ENCODE measurements around the gene ENOX1.

Gene ENOX1

DNA sequence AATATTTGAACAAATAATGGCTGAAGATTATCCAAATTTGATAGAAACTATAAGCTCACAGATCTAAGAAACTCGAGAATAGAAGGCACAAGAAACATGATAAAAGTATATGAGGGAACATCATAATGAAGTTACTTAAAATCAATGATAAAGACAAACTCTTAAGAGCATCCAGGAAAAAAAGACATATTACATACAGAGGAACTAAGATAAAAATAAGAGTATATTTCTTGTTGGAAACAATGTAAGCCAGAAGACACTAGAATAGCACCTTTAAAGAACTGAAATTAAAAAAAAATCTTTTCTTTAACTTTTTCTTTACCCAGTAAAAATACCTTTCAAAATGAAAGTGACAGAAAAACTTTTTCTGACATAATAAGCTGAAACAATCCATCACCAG lies 407.0 kb downstream of the ENOX1 start:
- no peak overlapping the region for H3K9ac ChIP-seq (ENCODE audit: low read depth in 1 of 2, low read length in 2 of 2)
- no peak overlapping the region for H3K4me3 ChIP-seq (ENCODE audit: low read length in 2 of 2)
- no peaks in the 10 kb centered on the region for H3K4me1 ChIP-seq (ENCODE audit: control insufficient read depth in 2 of 2, insufficient read depth in 2 of 2, low read length in 2 of 2)
- H3K27me3 ChIP-seq (ENCODE audit: control insufficient read depth in 2 of 2, insufficient read depth in 2 of 2, low read length in 2 of 2), result no peaks in the 10 kb centered on the region
- no peak overlapping the region for H3K27ac ChIP-seq (ENCODE audit: low read depth in 2 of 2, low read length in 2 of 2)
- no peaks in the 10 kb centered on the region for H3K36me3 ChIP-seq (ENCODE audit: control insufficient read depth in 2 of 2, insufficient read depth in 2 of 2, low read length in 2 of 2)
- no peaks in the 10 kb centered on the region for H3K9me3 ChIP-seq (ENCODE audit: control insufficient read depth in 2 of 2, low read length in 2 of 2)

DNA sequence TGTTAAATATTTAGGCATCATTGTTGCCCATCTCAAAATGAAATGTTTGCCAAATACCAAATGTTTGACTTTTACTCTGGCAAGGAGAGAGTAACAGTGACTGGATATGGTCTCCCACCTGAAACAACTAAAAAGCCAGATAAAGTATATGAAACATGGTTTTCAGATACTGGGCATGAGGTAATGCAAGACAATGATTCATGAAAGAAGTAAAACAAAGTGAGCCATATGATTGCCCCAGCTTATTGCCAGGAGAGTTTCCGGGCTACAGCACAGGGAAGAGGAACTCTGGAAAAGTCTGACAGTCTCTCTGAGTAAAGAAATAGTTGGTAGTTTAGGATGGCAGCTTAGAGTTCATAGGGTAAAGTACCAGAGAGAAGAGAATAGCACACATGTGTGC lies 408.8 kb downstream of the ENOX1 start:
- no peak overlapping the region for H3K4me3 ChIP-seq (ENCODE audit: low read length in 2 of 2)
- H3K9ac ChIP-seq (ENCODE audit: low read depth in 1 of 2, low read length in 2 of 2), result no peak overlapping the region
- no peaks in the 10 kb centered on the region for H3K36me3 ChIP-seq (ENCODE audit: control insufficient read depth in 2 of 2, insufficient read depth in 2 of 2, low read length in 2 of 2)
- H3K9me3 ChIP-seq (ENCODE audit: control insufficient read depth in 2 of 2, low read length in 2 of 2), result no peaks in the 10 kb centered on the region
- H3K27me3 ChIP-seq (ENCODE audit: control insufficient read depth in 2 of 2, insufficient read depth in 2 of 2, low read length in 2 of 2), result no peaks in the 10 kb centered on the region
- no peaks in the 10 kb centered on the region for H3K4me1 ChIP-seq (ENCODE audit: control insufficient read depth in 2 of 2, insufficient read depth in 2 of 2, low read length in 2 of 2)
- H3K27ac ChIP-seq (ENCODE audit: low read depth in 2 of 2, low read length in 2 of 2), result no peak overlapping the region

DNA sequence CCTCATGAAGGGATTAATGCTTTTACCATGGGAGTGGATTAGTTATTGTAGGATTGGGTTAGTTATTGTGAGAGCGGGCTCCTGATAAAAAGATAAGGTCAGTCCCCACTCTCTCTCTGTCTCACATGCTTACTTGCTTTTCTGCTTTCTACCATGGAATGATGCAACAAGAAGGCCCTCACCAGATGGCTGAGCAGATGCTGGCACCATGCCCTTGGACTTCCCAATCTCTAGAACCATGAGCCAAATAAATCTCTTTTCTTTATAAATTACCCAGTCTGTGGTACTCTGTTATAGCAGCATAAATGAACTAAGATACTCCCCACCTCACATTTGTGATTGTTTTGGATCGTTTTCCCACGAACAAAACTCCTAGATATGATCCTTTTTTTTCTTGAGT lies 409.6 kb downstream of the ENOX1 start:
- Histone ChIP-seq H3K9ac (ENCODE audit: low read depth in 1 of 2, low read length in 2 of 2) (no peak overlapping the region), H3K4me3 (ENCODE audit: low read length in 2 of 2) (no peak overlapping the region), H3K27ac (ENCODE audit: low read depth in 2 of 2, low read length in 2 of 2) (no peak overlapping the region), H3K27me3 (ENCODE audit: control insufficient read depth in 2 of 2, insufficient read depth in 2 of 2, low read length in 2 of 2) (no peaks in the 10 kb centered on the region), H3K36me3 (ENCODE audit: control insufficient read depth in 2 of 2, insufficient read depth in 2 of 2, low read length in 2 of 2) (no peaks in the 10 kb centered on the region), H3K9me3 (ENCODE audit: control insufficient read depth in 2 of 2, low read length in 2 of 2) (no peaks in the 10 kb centered on the region), H3K4me1 (ENCODE audit: control insufficient read depth in 2 of 2, insufficient read depth in 2 of 2, low read length in 2 of 2) (no peaks in the 10 kb centered on the region)

DNA sequence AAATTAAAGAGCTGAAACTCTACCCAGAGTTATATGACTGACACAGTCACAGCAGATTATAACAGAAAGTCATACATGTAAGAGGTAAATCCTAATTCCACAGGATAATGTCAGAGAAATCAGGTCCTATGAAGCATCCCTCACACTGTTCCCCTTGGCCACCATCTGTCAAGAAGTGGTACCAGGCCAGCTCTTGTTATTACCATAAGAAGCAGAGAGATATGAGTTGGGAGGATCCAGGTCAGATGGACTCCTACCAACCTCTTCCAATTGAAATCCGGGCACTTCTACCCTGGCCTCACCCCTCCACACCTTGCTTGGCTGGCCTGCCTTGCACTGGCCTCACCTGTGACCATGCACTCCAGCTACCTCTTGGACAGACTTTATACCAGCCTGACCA lies 410.2 kb downstream of the ENOX1 start:
- H3K36me3 ChIP-seq (ENCODE audit: control insufficient read depth in 2 of 2, insufficient read depth in 2 of 2, low read length in 2 of 2), result no peaks in the 10 kb centered on the region
- no peak overlapping the region for H3K27ac ChIP-seq (ENCODE audit: low read depth in 2 of 2, low read length in 2 of 2)
- no peaks in the 10 kb centered on the region for H3K4me1 ChIP-seq (ENCODE audit: control insufficient read depth in 2 of 2, insufficient read depth in 2 of 2, low read length in 2 of 2)
- H3K9ac ChIP-seq (ENCODE audit: low read depth in 1 of 2, low read length in 2 of 2), result no peak overlapping the region
- no peak overlapping the region for H3K4me3 ChIP-seq (ENCODE audit: low read length in 2 of 2)
- H3K9me3 ChIP-seq (ENCODE audit: control insufficient read depth in 2 of 2, low read length in 2 of 2), result no peaks in the 10 kb centered on the region
- no peaks in the 10 kb centered on the region for H3K27me3 ChIP-seq (ENCODE audit: control insufficient read depth in 2 of 2, insufficient read depth in 2 of 2, low read length in 2 of 2)

- Histone ChIP-seq H3K36me3 (ENCODE audit: control insufficient read depth in 2 of 2, insufficient read depth in 2 of 2, low read length in 2 of 2) (no peaks in the 10 kb centered on the region), H3K4me3 (ENCODE audit: low read length in 2 of 2) (no peak overlapping the region), H3K27ac (ENCODE audit: low read depth in 2 of 2, low read length in 2 of 2) (no peak overlapping the region), H3K4me1 (ENCODE audit: control insufficient read depth in 2 of 2, insufficient read depth in 2 of 2, low read length in 2 of 2) (no peaks in the 10 kb centered on the region), H3K9me3 (ENCODE audit: control insufficient read depth in 2 of 2, low read length in 2 of 2) (no peaks in the 10 kb centered on the region), H3K27me3 (ENCODE audit: control insufficient read depth in 2 of 2, insufficient read depth in 2 of 2, low read length in 2 of 2) (no peaks in the 10 kb centered on the region), H3K9ac (ENCODE audit: low read depth in 1 of 2, low read length in 2 of 2) (no peak overlapping the region)
These were observed 410.8 kb downstream of the ENOX1 start for GRCh38 chr13:43375797-43376465.

- no peak overlapping the region for H3K4me3 ChIP-seq (ENCODE audit: low read length in 2 of 2)
- H3K9ac ChIP-seq (ENCODE audit: low read depth in 1 of 2, low read length in 2 of 2), result no peak overlapping the region
- no peaks in the 10 kb centered on the region for H3K27me3 ChIP-seq (ENCODE audit: control insufficient read depth in 2 of 2, insufficient read depth in 2 of 2, low read length in 2 of 2)
- no peak overlapping the region for H3K27ac ChIP-seq (ENCODE audit: low read depth in 2 of 2, low read length in 2 of 2)
- no peaks in the 10 kb centered on the region for H3K36me3 ChIP-seq (ENCODE audit: control insufficient read depth in 2 of 2, insufficient read depth in 2 of 2, low read length in 2 of 2)
- H3K9me3 ChIP-seq (ENCODE audit: control insufficient read depth in 2 of 2, low read length in 2 of 2), result no peaks in the 10 kb centered on the region
- H3K4me1 ChIP-seq (ENCODE audit: control insufficient read depth in 2 of 2, insufficient read depth in 2 of 2, low read length in 2 of 2), result no peaks in the 10 kb centered on the region
These were observed 412.2 kb downstream of the ENOX1 start for GRCh38 chr13:43374621-43375020.

DNA sequence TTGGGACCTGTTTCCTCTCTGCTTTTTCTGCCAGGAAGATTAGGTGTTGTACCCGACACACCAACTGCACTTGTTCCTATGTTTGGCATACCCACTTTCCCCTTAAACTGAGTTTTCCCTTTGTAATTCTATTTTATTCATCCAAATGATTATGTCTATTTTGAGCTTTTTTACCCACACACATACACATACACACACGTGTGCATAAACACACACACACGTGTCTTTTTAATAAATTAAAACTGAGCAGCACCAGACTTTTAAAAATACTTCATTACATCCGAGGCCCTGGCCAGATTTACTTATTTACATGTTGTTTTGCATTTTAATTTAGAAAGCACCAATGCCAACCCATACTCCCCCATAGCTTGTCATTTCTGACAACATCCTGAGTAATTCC lies 413.4 kb downstream of the ENOX1 start:
- Histone ChIP-seq H3K4me3 (ENCODE audit: low read length in 2 of 2) (no peak overlapping the region), H3K36me3 (ENCODE audit: control insufficient read depth in 2 of 2, insufficient read depth in 2 of 2, low read length in 2 of 2) (no peaks in the 10 kb centered on the region), H3K9ac (ENCODE audit: low read depth in 1 of 2, low read length in 2 of 2) (no peak overlapping the region), H3K27ac (ENCODE audit: low read depth in 2 of 2, low read length in 2 of 2) (no peak overlapping the region), H3K9me3 (ENCODE audit: control insufficient read depth in 2 of 2, low read length in 2 of 2) (no peaks in the 10 kb centered on the region), H3K4me1 (ENCODE audit: control insufficient read depth in 2 of 2, insufficient read depth in 2 of 2, low read length in 2 of 2) (no peaks in the 10 kb centered on the region), H3K27me3 (ENCODE audit: control insufficient read depth in 2 of 2, insufficient read depth in 2 of 2, low read length in 2 of 2) (no peaks in the 10 kb centered on the region)

DNA sequence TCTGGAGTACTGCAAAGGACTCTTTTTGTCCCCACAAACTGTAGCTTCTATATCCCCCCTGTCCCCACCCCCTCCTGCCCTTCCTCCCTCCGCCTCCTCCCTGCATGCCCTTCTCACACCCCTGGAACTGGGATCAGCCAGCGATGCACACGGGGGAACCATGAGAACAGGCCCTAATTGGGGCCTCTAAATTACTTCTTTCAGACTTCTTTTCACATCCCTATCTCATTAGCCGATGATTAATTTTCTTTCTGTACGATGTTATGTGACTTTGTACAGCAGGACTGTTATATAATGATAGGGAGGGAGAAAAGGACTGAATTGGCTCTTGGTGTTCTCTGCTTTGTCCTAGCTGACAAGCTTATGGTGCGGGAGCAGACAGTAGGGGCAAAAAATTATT lies 415.9 kb downstream of the ENOX1 start:
- Histone ChIP-seq H3K36me3 (ENCODE audit: control insufficient read depth in 2 of 2, insufficient read depth in 2 of 2, low read length in 2 of 2) (no peaks in the 10 kb centered on the region), H3K27ac (ENCODE audit: low read depth in 2 of 2, low read length in 2 of 2) (no peak overlapping the region), H3K4me1 (ENCODE audit: control insufficient read depth in 2 of 2, insufficient read depth in 2 of 2, low read length in 2 of 2) (no peaks in the 10 kb centered on the region), H3K9ac (ENCODE audit: low read depth in 1 of 2, low read length in 2 of 2) (no peak overlapping the region), H3K9me3 (ENCODE audit: control insufficient read depth in 2 of 2, low read length in 2 of 2) (no peaks in the 10 kb centered on the region), H3K4me3 (ENCODE audit: low read length in 2 of 2) (no peak overlapping the region), H3K27me3 (ENCODE audit: control insufficient read depth in 2 of 2, insufficient read depth in 2 of 2, low read length in 2 of 2) (no peaks in the 10 kb centered on the region)

DNA sequence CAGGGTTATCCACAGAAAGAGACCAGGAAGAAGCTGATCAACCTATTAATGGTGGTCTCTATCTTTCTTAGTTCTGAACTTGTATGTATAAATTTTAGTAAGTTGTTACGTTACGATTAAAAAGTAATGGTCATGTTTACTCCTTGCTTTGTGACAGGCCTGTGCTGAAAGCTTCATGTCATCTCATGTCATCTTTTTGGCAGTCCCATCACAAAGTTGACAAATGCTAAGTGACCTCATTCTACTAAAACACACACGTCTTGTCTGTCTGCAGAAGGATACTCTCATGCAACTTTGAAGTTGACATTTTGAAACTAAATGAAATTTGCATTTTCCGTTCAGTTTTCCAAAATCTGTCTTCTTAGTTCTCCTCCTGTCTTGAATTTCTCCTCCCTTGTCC lies 417.5 kb downstream of the ENOX1 start:
- Histone ChIP-seq H3K4me3 (ENCODE audit: low read length in 2 of 2) (no peak overlapping the region), H3K27me3 (ENCODE audit: control insufficient read depth in 2 of 2, insufficient read depth in 2 of 2, low read length in 2 of 2) (no peaks in the 10 kb centered on the region), H3K9me3 (ENCODE audit: control insufficient read depth in 2 of 2, low read length in 2 of 2) (no peaks in the 10 kb centered on the region), H3K9ac (ENCODE audit: low read depth in 1 of 2, low read length in 2 of 2) (no peak overlapping the region), H3K4me1 (ENCODE audit: control insufficient read depth in 2 of 2, insufficient read depth in 2 of 2, low read length in 2 of 2) (no peaks in the 10 kb centered on the region), H3K36me3 (ENCODE audit: control insufficient read depth in 2 of 2, insufficient read depth in 2 of 2, low read length in 2 of 2) (no peaks in the 10 kb centered on the region), H3K27ac (ENCODE audit: low read depth in 2 of 2, low read length in 2 of 2) (no peak overlapping the region)

DNA sequence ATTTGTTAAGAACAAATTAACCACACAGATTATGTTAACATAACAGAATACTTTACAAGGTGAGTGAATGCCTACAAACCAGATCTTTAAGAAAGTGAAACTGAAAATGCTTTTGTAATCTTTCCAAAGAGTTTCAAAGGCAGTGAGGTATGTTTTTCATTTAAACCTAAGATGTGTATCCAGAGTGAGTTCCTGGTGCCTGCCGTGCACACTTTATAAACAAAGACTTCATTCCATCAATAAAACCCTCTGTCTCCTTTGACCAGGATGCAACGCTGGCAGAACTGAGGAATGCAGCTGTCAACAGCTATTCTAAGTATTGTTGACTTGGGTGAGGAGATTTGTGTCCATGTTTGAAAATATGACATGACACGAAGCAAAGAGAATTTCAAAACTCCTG lies 418.8 kb downstream of the ENOX1 start:
- H3K36me3 ChIP-seq (ENCODE audit: control insufficient read depth in 2 of 2, insufficient read depth in 2 of 2, low read length in 2 of 2), result no peaks in the 10 kb centered on the region
- no peak overlapping the region for H3K27ac ChIP-seq (ENCODE audit: low read depth in 2 of 2, low read length in 2 of 2)
- no peaks in the 10 kb centered on the region for H3K9me3 ChIP-seq (ENCODE audit: control insufficient read depth in 2 of 2, low read length in 2 of 2)
- peak overlapping the region in 1 of 2 donors; percentile 51 for H3K4me3 ChIP-seq (ENCODE audit: low read length in 2 of 2)
- H3K27me3 ChIP-seq (ENCODE audit: control insufficient read depth in 2 of 2, insufficient read depth in 2 of 2, low read length in 2 of 2), result no peaks in the 10 kb centered on the region
- H3K9ac ChIP-seq (ENCODE audit: low read depth in 1 of 2, low read length in 2 of 2), result no peak overlapping the region
- no peaks in the 10 kb centered on the region for H3K4me1 ChIP-seq (ENCODE audit: control insufficient read depth in 2 of 2, insufficient read depth in 2 of 2, low read length in 2 of 2)

DNA sequence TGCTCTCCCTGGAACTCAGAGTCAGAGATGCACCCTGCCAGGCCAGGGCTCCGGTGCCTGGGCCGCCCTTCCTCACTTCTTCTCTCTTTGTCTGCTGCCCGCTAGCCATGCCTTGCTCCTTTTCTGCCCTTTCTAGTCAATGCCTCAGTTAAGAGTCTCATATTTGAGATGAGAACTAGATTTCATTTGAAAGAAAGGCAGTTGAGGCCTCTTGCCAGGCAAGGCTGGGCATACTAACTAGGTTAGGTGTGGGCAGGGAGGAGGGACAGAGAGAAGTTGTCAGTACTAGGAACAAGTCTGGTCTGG lies 421.8 kb downstream of the ENOX1 start:
- Histone ChIP-seq H3K9ac (ENCODE audit: low read depth in 1 of 2, low read length in 2 of 2) (no peak overlapping the region), H3K27ac (ENCODE audit: low read depth in 2 of 2, low read length in 2 of 2) (peak overlapping the region in 1 of 2 donors; percentile 25)

More for the DNA sequence above, 421.8 kb downstream of the ENOX1 start:
- Histone ChIP-seq H3K36me3 (ENCODE audit: control insufficient read depth in 2 of 2, insufficient read depth in 2 of 2, low read length in 2 of 2) (no peaks in the 10 kb centered on the region), H3K4me3 (ENCODE audit: low read length in 2 of 2) (no peak overlapping the region), H3K4me1 (ENCODE audit: control insufficient read depth in 2 of 2, insufficient read depth in 2 of 2, low read length in 2 of 2) (no peaks in the 10 kb centered on the region), H3K27me3 (ENCODE audit: control insufficient read depth in 2 of 2, insufficient read depth in 2 of 2, low read length in 2 of 2) (no peaks in the 10 kb centered on the region), H3K9me3 (ENCODE audit: control insufficient read depth in 2 of 2, low read length in 2 of 2) (no peaks in the 10 kb centered on the region)

All from mucosa of rectum (tissue), 2 donors.